Astrocyte (in vitro differentiated cells and primary cell): ENCODE measurements around the gene ZNF44. TPM values are rescaled to one million over a fixed set of nuclear protein-coding genes. Genes with fewer than 3 reads are reported as not detected.
"Not testable (repeated sequence)": the region's sequence is repeated elsewhere in the genome, so short reads cannot be mapped to it uniquely, and the experiment has no call there.

Experiments used
- DNase-seq: peaks from one replicate; pipeline ENCODE4 v3.0.0-alpha.2; 2010; ENCODE audit warnings: low read depth
- FAIRE-seq: peaks from 2 replicates; lab custom pipeline; 2011; peaks lifted over from hg19 to GRCh38; lab: Jason Lieb, UNC
- H2AFZ ChIP-seq: 2 replicates; pipeline ENCODE4 v1.6.0; 2012; ENCODE audit warnings: low read depth, low read length, inconsistent platforms
- H3K27ac ChIP-seq: 2 replicates; pipeline ENCODE4 v1.5.1; 2011; ENCODE audit warnings: low read depth, low read length, inconsistent platforms
- H3K27me3 ChIP-seq: 2 replicates; pipeline ENCODE4 v1.6.0; 2011; ENCODE audit warnings: low read length, inconsistent platforms; ENCODE audit not compliant: insufficient read depth
- H3K36me3 ChIP-seq: 2 replicates; pipeline ENCODE4 v1.5.1; 2011; ENCODE audit warnings: low read length, inconsistent platforms; ENCODE audit not compliant: insufficient read depth
- H3K4me1 ChIP-seq: 2 replicates; pipeline ENCODE4 v1.5.1; 2011; ENCODE audit warnings: low read length, inconsistent platforms; ENCODE audit not compliant: insufficient read depth
- H3K4me2 ChIP-seq: 2 replicates; pipeline ENCODE4 v1.6.0; 2012; ENCODE audit warnings: low read length, inconsistent platforms
- H3K4me3 ChIP-seq: 2 replicates; pipeline ENCODE4 v1.5.1; 2011; ENCODE audit warnings: low read depth, mild to moderate bottlenecking, low read length, inconsistent platforms; ENCODE audit not compliant: insufficient read depth
- H3K79me2 ChIP-seq: 2 replicates; pipeline ENCODE4 v1.6.0; 2012; ENCODE audit warnings: mild to moderate bottlenecking, low read length, inconsistent platforms; ENCODE audit not compliant: insufficient read depth
- H3K9ac ChIP-seq: 2 replicates; pipeline ENCODE4 v1.6.0; 2012; ENCODE audit warnings: mild to moderate bottlenecking, low read length, inconsistent platforms
- H3K9me3 ChIP-seq: 2 replicates; pipeline ENCODE4 v1.5.1; 2012; ENCODE audit warnings: low read depth, mild to moderate bottlenecking, low read length, inconsistent platforms; ENCODE audit not compliant: insufficient read depth
- H4K20me1 ChIP-seq: 2 replicates; pipeline ENCODE4 v1.6.0; 2012; ENCODE audit warnings: low read length, inconsistent platforms; ENCODE audit not compliant: insufficient read depth
- H3K27ac Mint-ChIP-seq: one replicate; pipeline ENCODE4 v1.8.0; 2021; ENCODE audit warnings: mild to moderate bottlenecking, mixed read lengths; ENCODE audit not compliant: unreplicated experiment
- H3K27me3 Mint-ChIP-seq: one replicate; pipeline ENCODE4 v1.8.0; 2021; ENCODE audit warnings: low read depth, mixed read lengths; ENCODE audit not compliant: unreplicated experiment
- H3K36me3 Mint-ChIP-seq: one replicate; pipeline ENCODE4 v1.8.0; 2021; ENCODE audit warnings: low read depth, mixed read lengths; ENCODE audit not compliant: unreplicated experiment
- H3K4me1 Mint-ChIP-seq: one replicate; pipeline ENCODE4 v1.8.0; 2021; ENCODE audit warnings: low read depth, mixed read lengths; ENCODE audit not compliant: unreplicated experiment
- H3K4me3 Mint-ChIP-seq: one replicate; pipeline ENCODE4 v1.8.0; 2021; ENCODE audit warnings: mild to moderate bottlenecking, moderate library complexity, mixed read lengths; ENCODE audit not compliant: unreplicated experiment
- H3K9me3 Mint-ChIP-seq: one replicate; pipeline ENCODE4 v1.8.0; 2021; ENCODE audit warnings: mild to moderate bottlenecking, mixed read lengths; ENCODE audit not compliant: unreplicated experiment
- CTCF ChIP-seq: IDR thresholded peaks from 2 replicates; pipeline ENCODE4 v1.5.1; 2011; ENCODE audit warnings: low read depth, mild to moderate bottlenecking, inconsistent platforms, low read length, moderate library complexity; ENCODE audit not compliant: insufficient read depth
- EZH2 ChIP-seq: IDR thresholded peaks from 2 replicates; pipeline ENCODE4 v1.6.1; 2012; ENCODE audit warnings: mild to moderate bottlenecking, low read length, inconsistent platforms; ENCODE audit not compliant: insufficient read depth
- total RNA-seq: library from RNA; stranded (reverse); gene quantifications from 2 replicates; pipeline ENCODE4 v1.2.1, GENCODE V29; 2021

The ZNF44 gene
- total RNA-seq, 1 donor from 2014 or later, result 0.09 TPM

DNA sequence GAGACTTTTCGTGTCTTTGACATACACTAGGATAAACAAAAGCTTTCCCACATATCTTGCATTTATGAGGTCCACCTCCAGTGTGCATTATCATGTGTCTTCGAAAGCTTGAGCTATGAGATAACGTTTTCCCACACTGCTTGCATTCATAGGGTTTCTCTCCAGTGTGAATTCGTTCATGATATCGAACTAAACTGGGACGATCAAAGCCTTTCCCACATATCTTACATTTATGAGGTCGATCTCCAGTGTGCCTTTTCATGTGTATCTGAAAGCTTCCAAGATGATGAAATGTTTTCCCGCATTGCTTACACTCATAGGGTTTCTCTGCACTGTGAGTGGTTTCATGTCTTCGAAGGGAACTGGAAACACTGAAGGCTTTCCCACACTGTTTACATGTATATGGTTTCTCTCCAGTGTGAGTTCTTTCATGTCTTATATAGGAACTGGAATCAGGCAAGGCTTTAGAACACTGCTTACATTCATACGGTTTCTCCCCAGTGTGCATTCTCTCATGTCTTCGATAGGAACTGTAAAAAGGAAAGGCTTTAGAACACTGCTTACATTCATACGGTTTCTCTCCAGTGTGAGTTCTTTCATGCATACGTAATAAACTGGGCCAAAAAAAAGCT, 24.2 kb upstream of the ZNF44 start:
- Histone ChIP-seq H4K20me1 (no peaks in the 10 kb centered on the region), H3K4me2 (no peak overlapping the region), H3K4me1 (no peaks in the 10 kb centered on the region), H3K4me3 (no peak overlapping the region), H3K9ac (no peak overlapping the region), H3K9me3 (peaks cover 30% of the 10 kb centered on the region), H2AFZ (no peak overlapping the region), H3K79me2 (no peaks in the 10 kb centered on the region), H3K27ac (no peak overlapping the region), H3K36me3 (no peaks in the 10 kb centered on the region), H3K27me3 (no peaks in the 10 kb centered on the region)
- H3K4me1 Mint-ChIP-seq, result no peaks in the 10 kb centered on the region
- no peak overlapping the region for H3K27ac Mint-ChIP-seq
- FAIRE-seq (no peak), DNase-seq (no peak)
- TF ChIP-seq CTCF (no peak), EZH2 (no peak)
- no peak overlapping the region for H3K4me3 Mint-ChIP-seq
- no peaks in the 10 kb centered on the region for H3K27me3 Mint-ChIP-seq
- H3K9me3 Mint-ChIP-seq, result peaks cover 13% of the 10 kb centered on the region
- H3K36me3 Mint-ChIP-seq, result no peaks in the 10 kb centered on the region

GRCh38 chr19:12314553-12314952, 19.9 kb upstream of the ZNF44 start:
- H3K4me1 Mint-ChIP-seq, result no peaks in the 10 kb centered on the region
- no peak for DNase-seq
- Histone ChIP-seq H3K9ac (no peak overlapping the region), H3K27ac (no peak overlapping the region), H3K4me1 (no peaks in the 10 kb centered on the region), H3K9me3 (peaks cover 25% of the 10 kb centered on the region), H3K36me3 (no peaks in the 10 kb centered on the region), H3K4me3 (no peak overlapping the region), H3K27me3 (no peaks in the 10 kb centered on the region), H2AFZ (no peak overlapping the region), H3K4me2 (no peak overlapping the region), H4K20me1 (no peaks in the 10 kb centered on the region), H3K79me2 (no peaks in the 10 kb centered on the region)
- no peak overlapping the region for H3K4me3 Mint-ChIP-seq
- H3K36me3 Mint-ChIP-seq, result no peaks in the 10 kb centered on the region
- TF ChIP-seq CTCF (no peak), EZH2 (no peak)
- peaks cover 19% of the 10 kb centered on the region for H3K9me3 Mint-ChIP-seq
- no peak for FAIRE-seq
- no peak overlapping the region for H3K27ac Mint-ChIP-seq
- H3K27me3 Mint-ChIP-seq, result no peaks in the 10 kb centered on the region

- not testable (repeated sequence) for H3K79me2 ChIP-seq, H3K36me3 Mint-ChIP-seq, H3K9ac ChIP-seq, H4K20me1 ChIP-seq, H3K4me3 ChIP-seq, H3K27ac Mint-ChIP-seq, H3K36me3 ChIP-seq, DNase-seq, FAIRE-seq, H3K4me1 ChIP-seq, H2AFZ ChIP-seq, H3K4me2 ChIP-seq, H3K27me3 ChIP-seq, H3K9me3 ChIP-seq, H3K27me3 Mint-ChIP-seq, H3K4me1 Mint-ChIP-seq, H3K27ac ChIP-seq, H3K4me3 Mint-ChIP-seq
- peaks cover 18% of the 10 kb centered on the region for H3K9me3 Mint-ChIP-seq
Observed at GRCh38 chr19:12308891-12309290, 14.2 kb upstream of the ZNF44 start.
